Stimulated activated CD4-positive, alpha-beta T cell treated with anti-CD3 and anti-CD28 coated beads, Interleukin-12 subunit alpha, Interleukin-12 subunit beta, amount 100 ng/mL, for 48 hours (primary cell): ENCODE data around the gene LLCFC1.
"Not testable (repeated sequence)": the region's sequence is repeated elsewhere in the genome, so short reads cannot be mapped to it uniquely, and the experiment has no call there.

ENCODE experiments used
- DNase-seq, 3 donors: peaks; one replicate each; pipeline ENCODE4 v3.0.0-alpha.2; 2020; ENCODE audit warnings: low read depth in 2 of 3, low spot score in 1 of 3

The LLCFC1 gene

GRCh38 chr7:142941541-142941940 is 2.3 kb downstream of the LLCFC1 start:
- DNase-seq = no peak

- no peak for DNase-seq
These were observed 3.5 kb downstream of the LLCFC1 start for GRCh38 chr7:142942746-142943145.

- DNase-seq = no peak
These were observed 4.5 kb downstream of the LLCFC1 start for GRCh38 chr7:142943706-142944268.

GRCh38 chr7:142945001-142945400 is 5.7 kb downstream of the LLCFC1 start:
- DNase-seq = no peak

GRCh38 chr7:142948603-142949002 is 9.3 kb downstream of the LLCFC1 start:
- DNase-seq = no peak

- DNase-seq = no peak
These were observed 11.0 kb downstream of the LLCFC1 start for GRCh38 chr7:142950235-142950634.

GRCh38 chr7:142954680-142955268 is 15.5 kb downstream of the LLCFC1 start:
- no peak for DNase-seq

- no peak for DNase-seq
These were observed 17.8 kb downstream of the LLCFC1 start for GRCh38 chr7:142956951-142957623.

GRCh38 chr7:142957723-142958122 is 18.4 kb downstream of the LLCFC1 start:
- no peak for DNase-seq

- no peak for DNase-seq
These were observed 19.9 kb downstream of the LLCFC1 start for GRCh38 chr7:142959202-142959601.

- DNase-seq = no peak
These were observed 21.8 kb downstream of the LLCFC1 start for GRCh38 chr7:142960955-142961512.

GRCh38 chr7:142961595-142961972 is 22.3 kb downstream of the LLCFC1 start:
- DNase-seq = no peak

- DNase-seq = no peak
These were observed 23.0 kb downstream of the LLCFC1 start, which contains the start of gene KEL for GRCh38 chr7:142961973-142962926. TSS of gene KEL (minus strand) at chr7:142962363. CDS start at chr7:142962206, 157 bp downstream.

- no peak for DNase-seq
These were observed 23.7 kb downstream of the LLCFC1 start for GRCh38 chr7:142962991-142963390.

- DNase-seq = no peak
These were observed 24.7 kb downstream of the LLCFC1 start for GRCh38 chr7:142963993-142964392.

- DNase-seq = no peak
These were observed 25.4 kb downstream of the LLCFC1 start for GRCh38 chr7:142964502-142965246.

- DNase-seq = no peak
These were observed 28.9 kb downstream of the LLCFC1 start for GRCh38 chr7:142968229-142968628.

- no peak for DNase-seq
These were observed 29.9 kb downstream of the LLCFC1 start for GRCh38 chr7:142969183-142969582.

GRCh38 chr7:142974626-142975025 is 35.3 kb downstream of the LLCFC1 start:
- DNase-seq = no peak

GRCh38 chr7:142978402-142978801 is 39.1 kb downstream of the LLCFC1 start:
- DNase-seq = not testable (repeated sequence)
